ENCODE measurements around the gene SFXN2.

SFXN2 gene

DNA sequence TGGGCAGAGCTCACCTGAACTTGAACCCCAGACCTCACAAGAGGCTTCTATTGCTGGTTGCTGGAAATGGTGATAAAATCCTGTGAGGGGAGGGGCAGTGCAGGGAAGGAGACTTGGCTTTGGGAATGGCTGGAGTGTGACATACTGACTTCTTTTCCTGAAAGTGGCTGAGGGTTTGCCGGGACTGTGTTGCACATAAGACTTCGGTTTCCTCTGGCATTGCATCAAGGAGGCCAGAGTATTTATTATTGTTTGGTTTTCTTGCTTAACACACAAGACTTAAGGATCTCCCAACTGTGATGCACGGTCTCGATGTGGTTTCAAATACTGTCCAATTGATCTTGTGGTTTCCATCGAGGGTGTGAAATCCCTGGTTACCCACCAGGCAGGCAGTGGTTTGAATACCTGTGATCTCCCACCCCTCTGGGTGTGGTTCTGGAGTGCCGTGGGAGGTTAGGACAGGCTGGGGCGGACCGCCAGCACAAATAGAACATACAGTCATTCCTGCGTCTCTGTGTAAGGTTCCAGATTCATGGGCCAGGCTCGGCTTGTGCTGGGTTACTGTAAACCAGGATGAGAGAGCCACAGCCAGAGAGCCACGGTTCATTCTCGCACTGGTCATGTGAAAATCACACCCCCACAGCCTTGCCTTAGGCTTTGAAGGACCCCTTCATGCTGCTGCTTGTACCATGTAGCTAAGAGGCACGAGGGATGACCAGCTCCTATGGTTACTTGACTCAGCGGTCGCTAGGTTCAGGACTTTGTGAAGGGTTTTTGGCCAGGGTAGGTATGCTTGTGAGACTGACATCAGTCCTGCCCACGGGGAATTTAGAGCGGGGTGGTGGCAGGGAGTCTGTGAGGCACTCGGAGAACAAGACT, 68.5 kb downstream of the SFXN2 start:
- H3K79me2 ChIP-seq (ENCODE audit: insufficient read depth, low read length): peaks cover 15% of the 10 kb centered on the region; the same call in 1 of the 2 replicates
- TF ChIP-seq, protein P1, sequence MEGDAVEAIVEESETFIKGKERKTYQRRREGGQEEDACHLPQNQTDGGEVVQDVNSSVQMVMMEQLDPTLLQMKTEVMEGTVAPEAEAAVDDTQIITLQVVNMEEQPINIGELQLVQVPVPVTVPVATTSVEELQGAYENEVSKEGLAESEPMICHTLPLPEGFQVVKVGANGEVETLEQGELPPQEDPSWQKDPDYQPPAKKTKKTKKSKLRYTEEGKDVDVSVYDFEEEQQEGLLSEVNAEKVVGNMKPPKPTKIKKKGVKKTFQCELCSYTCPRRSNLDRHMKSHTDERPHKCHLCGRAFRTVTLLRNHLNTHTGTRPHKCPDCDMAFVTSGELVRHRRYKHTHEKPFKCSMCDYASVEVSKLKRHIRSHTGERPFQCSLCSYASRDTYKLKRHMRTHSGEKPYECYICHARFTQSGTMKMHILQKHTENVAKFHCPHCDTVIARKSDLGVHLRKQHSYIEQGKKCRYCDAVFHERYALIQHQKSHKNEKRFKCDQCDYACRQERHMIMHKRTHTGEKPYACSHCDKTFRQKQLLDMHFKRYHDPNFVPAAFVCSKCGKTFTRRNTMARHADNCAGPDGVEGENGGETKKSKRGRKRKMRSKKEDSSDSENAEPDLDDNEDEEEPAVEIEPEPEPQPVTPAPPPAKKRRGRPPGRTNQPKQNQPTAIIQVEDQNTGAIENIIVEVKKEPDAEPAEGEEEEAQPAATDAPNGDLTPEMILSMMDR (conservative IDR thresholded peaks at IDR 0.05; ENCODE audit: low read length): no peak
- no peak for TF ChIP-seq EZH2phosphoT487 (IDR thresholded peaks at IDR 0.05; ENCODE audit: borderline replicate concordance)
- no peak overlapping the region for H3K4me2 ChIP-seq (ENCODE audit: low read depth, low read length, poor library complexity, severe bottlenecking)
- H3K4me3 ChIP-seq (ENCODE audit: low read length, poor library complexity, severe bottlenecking): no peak overlapping the region
- H4K20me1 ChIP-seq (ENCODE audit: insufficient read depth, low read length, poor library complexity, severe bottlenecking): peaks cover 3% of the 10 kb centered on the region
- H3K4me1 ChIP-seq (ENCODE audit: insufficient read depth, low read length, poor library complexity, severe bottlenecking): peaks cover 3% of the 10 kb centered on the region
- H2AFZ ChIP-seq (ENCODE audit: low read length): no peak overlapping the region
- H3K9me2 ChIP-seq (replicated peaks; ENCODE audit: low read depth, low read length): no peaks in the 10 kb centered on the region
- H3K27me3 ChIP-seq (ENCODE audit: insufficient read depth, low read length, poor library complexity, severe bottlenecking): no peaks in the 10 kb centered on the region
- H3K9me3 ChIP-seq (ENCODE audit: insufficient read depth, low read depth, low read length): no peaks in the 10 kb centered on the region
- no peaks in the 10 kb centered on the region for H3F3A ChIP-seq (ENCODE audit: low read depth)
- no peak overlapping the region for H3K9ac ChIP-seq (ENCODE audit: low read depth, low read length, poor library complexity, severe bottlenecking)
- no peaks in the 10 kb centered on the region for H3K36me3 ChIP-seq (ENCODE audit: insufficient read depth, low read length)

- Histone ChIP-seq H4K20me1 (ENCODE audit: insufficient read depth, low read length, poor library complexity, severe bottlenecking) (peaks cover 3% of the 10 kb centered on the region), H3K9me3 (ENCODE audit: insufficient read depth, low read depth, low read length) (no peaks in the 10 kb centered on the region), H2AFZ (ENCODE audit: low read length) (no peak overlapping the region), H3F3A (ENCODE audit: low read depth) (no peaks in the 10 kb centered on the region), H3K4me3 (ENCODE audit: low read length, poor library complexity, severe bottlenecking) (no peak overlapping the region), H3K36me3 (ENCODE audit: insufficient read depth, low read length) (no peaks in the 10 kb centered on the region), H3K79me2 (ENCODE audit: insufficient read depth, low read length) (peaks cover 15% of the 10 kb centered on the region; the same call in 1 of the 2 replicates), H3K27me3 (ENCODE audit: insufficient read depth, low read length, poor library complexity, severe bottlenecking) (no peaks in the 10 kb centered on the region), H3K9ac (ENCODE audit: low read depth, low read length, poor library complexity, severe bottlenecking) (no peak overlapping the region), H3K4me2 (ENCODE audit: low read depth, low read length, poor library complexity, severe bottlenecking) (no peak overlapping the region), H3K4me1 (ENCODE audit: insufficient read depth, low read length, poor library complexity, severe bottlenecking) (peaks cover 3% of the 10 kb centered on the region), H3K9me2 (replicated peaks; ENCODE audit: low read depth, low read length) (no peaks in the 10 kb centered on the region)
- TF ChIP-seq EZH2phosphoT487 (IDR thresholded peaks at IDR 0.05; ENCODE audit: borderline replicate concordance): no peak
- TF ChIP-seq, protein P1 (conservative IDR thresholded peaks at IDR 0.05; ENCODE audit: low read length): no peak
These were observed 69.1 kb downstream of the SFXN2 start for GRCh38 chr10:102783568-102783967.

DNA sequence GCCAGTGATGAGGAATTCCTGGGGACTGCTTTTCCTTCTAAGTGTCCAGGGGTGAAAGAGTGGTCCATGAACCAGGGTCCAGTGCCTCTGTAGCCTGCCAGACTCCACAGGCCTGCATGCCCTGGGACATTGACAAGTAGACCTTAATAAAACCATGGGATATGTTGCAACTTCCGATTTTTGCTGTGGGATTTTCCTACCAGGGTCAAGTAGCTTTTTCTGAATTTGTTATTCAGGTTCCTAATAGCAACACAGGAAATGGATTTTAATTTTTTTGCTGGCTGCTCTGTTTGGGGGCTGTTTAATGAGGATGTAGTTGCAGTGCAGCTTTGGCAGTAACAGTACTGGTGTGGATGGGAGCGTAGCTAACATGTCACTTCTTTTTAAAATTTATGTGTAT, 71.4 kb downstream of the SFXN2 start:
- Histone ChIP-seq H3K9ac (ENCODE audit: low read depth, low read length, poor library complexity, severe bottlenecking) (no peak overlapping the region), H3K36me3 (ENCODE audit: insufficient read depth, low read length) (no peaks in the 10 kb centered on the region)
- TF ChIP-seq EZH2phosphoT487 (IDR thresholded peaks at IDR 0.05; ENCODE audit: borderline replicate concordance): no peak
- TF ChIP-seq, protein P1 (conservative IDR thresholded peaks at IDR 0.05; ENCODE audit: low read length): no peak

More for the DNA sequence above, 71.4 kb downstream of the SFXN2 start:
- Histone ChIP-seq H2AFZ (ENCODE audit: low read length) (no peak overlapping the region), H3K4me1 (ENCODE audit: insufficient read depth, low read length, poor library complexity, severe bottlenecking) (peaks cover 3% of the 10 kb centered on the region), H3K9me2 (replicated peaks; ENCODE audit: low read depth, low read length) (no peaks in the 10 kb centered on the region), H3F3A (ENCODE audit: low read depth) (no peaks in the 10 kb centered on the region), H3K9me3 (ENCODE audit: insufficient read depth, low read depth, low read length) (no peaks in the 10 kb centered on the region), H3K27me3 (ENCODE audit: insufficient read depth, low read length, poor library complexity, severe bottlenecking) (no peaks in the 10 kb centered on the region), H3K4me3 (ENCODE audit: low read length, poor library complexity, severe bottlenecking) (no peak overlapping the region), H3K79me2 (ENCODE audit: insufficient read depth, low read length) (peaks cover 15% of the 10 kb centered on the region; the same call in 1 of the 2 replicates), H3K4me2 (ENCODE audit: low read depth, low read length, poor library complexity, severe bottlenecking) (no peak overlapping the region), H4K20me1 (ENCODE audit: insufficient read depth, low read length, poor library complexity, severe bottlenecking) (peaks cover 3% of the 10 kb centered on the region)
